ENCODE results near the gene LRRC45. TPM values are rescaled to one million over a fixed set of nuclear protein-coding genes. Genes with fewer than 3 reads are reported as not detected.

Gene LRRC45
- total RNA-seq, result 24.7 TPM

GRCh38 chr17:82022981-82023446 is at the start of gene LRRC45:
Gene LRRC45 (plus strand): TSS chr17:82023305. CDS start chr17:82023644, 339 bp downstream.

GRCh38 chr17:81977211-81977808 is 45.8 kb upstream of the LRRC45 start, which contains the start of gene ASPSCR1:
Gene ASPSCR1 (plus strand): TSS chr17:81977629. CDS start chr17:81977647, 18 bp downstream.

GRCh38 chr17:82022310-82022980 is 660 bp upstream of the LRRC45 start, which contains the start of gene CENPX:
Gene CENPX (minus strand): TSS chr17:82022878. CDS start chr17:82022861, 17 bp downstream.

GRCh38 chr17:82031303-82031884 is 8.3 kb downstream of the LRRC45 start, which contains the start of gene RAC3:
Gene RAC3 (plus strand): TSS chr17:82031678. CDS start chr17:82031762, 84 bp downstream.

GRCh38 chr17:82037092-82037888 is 14.2 kb downstream of the LRRC45 start, which contains the start of gene DCXR:
Gene DCXR (minus strand): TSS chr17:82037697. CDS start chr17:82037682, 15 bp downstream.

GRCh38 chr17:82051776-82052637 is 28.9 kb downstream of the LRRC45 start, which contains the start of the genes GPS1 and RFNG:
Gene GPS1 (plus strand): TSS chr17:82051898. CDS start chr17:82051932, 34 bp downstream.
Gene RFNG (minus strand): TSS chr17:82051811. CDS start chr17:82051766, 45 bp downstream.

GRCh38 chr17:82065638-82066303 is 42.7 kb downstream of the LRRC45 start, which contains the start of gene DUS1L:
Gene DUS1L (minus strand): TSS chr17:82065804. CDS start chr17:82065059, 745 bp downstream.

Other genes with a start within 250 kb of the LRRC45 start
- gene GCGR, start 219.2 kb upstream of the LRRC45 start, total RNA-seq, result not detected
- gene MCRIP1, start 190.0 kb upstream of the LRRC45 start, total RNA-seq, result 69.2 TPM
- not detected for gene PPP1R27, start 188.3 kb upstream of the LRRC45 start, total RNA-seq
- gene P4HB, start 162.8 kb upstream of the LRRC45 start, total RNA-seq, result 87.0 TPM
- gene ARHGDIA, start 152.0 kb upstream of the LRRC45 start, total RNA-seq, result 57.6 TPM
- 62.3 TPM for gene ALYREF, start 131.7 kb upstream of the LRRC45 start, total RNA-seq
- 57.0 TPM for gene ANAPC11, start 131.6 kb upstream of the LRRC45 start, total RNA-seq
- 2.5 TPM for gene NPB, start 121.1 kb upstream of the LRRC45 start, total RNA-seq
- 31.3 TPM for gene PCYT2, start 111.9 kb upstream of the LRRC45 start, total RNA-seq
- gene SIRT7, start 105.1 kb upstream of the LRRC45 start, total RNA-seq, result 15.3 TPM
- gene MAFG, start 95.6 kb upstream of the LRRC45 start, total RNA-seq, result 17.8 TPM
- gene PYCR1, start 86.0 kb upstream of the LRRC45 start, total RNA-seq, result 18.2 TPM
- gene MYADML2, start 76.1 kb upstream of the LRRC45 start, total RNA-seq, result not detected
- 0.63 TPM for gene NOTUM, start 62.1 kb upstream of the LRRC45 start, total RNA-seq
- gene ASPSCR1, start 45.7 kb upstream of the LRRC45 start, total RNA-seq, result 22.5 TPM
- 28.5 TPM for gene CENPX, start 427 bp upstream of the LRRC45 start, total RNA-seq
- gene RAC3, start 8.4 kb downstream of the LRRC45 start, total RNA-seq, result 80.4 TPM
- gene DCXR, start 14.4 kb downstream of the LRRC45 start, total RNA-seq, result 16.3 TPM
- 27.2 TPM for gene RFNG, start 28.5 kb downstream of the LRRC45 start, total RNA-seq
- 78.9 TPM for gene GPS1, start 28.6 kb downstream of the LRRC45 start, total RNA-seq
- 34.4 TPM for gene DUS1L, start 42.5 kb downstream of the LRRC45 start, total RNA-seq
- gene FASN, start 74.9 kb downstream of the LRRC45 start, total RNA-seq, result 128 TPM
- 72.0 TPM for gene CCDC57, start 189.5 kb downstream of the LRRC45 start, total RNA-seq
- 2.8 TPM for gene SLC16A3, start 205.7 kb downstream of the LRRC45 start, total RNA-seq